Glomerular visceral epithelial cell (primary cell): ENCODE data around the gene FTL.

Experiments used
- DNase-seq: peaks from one replicate; pipeline ENCODE4 v3.0.0-alpha.2; 2016; ENCODE audit errors: extremely low spot score

The FTL gene

DNA sequence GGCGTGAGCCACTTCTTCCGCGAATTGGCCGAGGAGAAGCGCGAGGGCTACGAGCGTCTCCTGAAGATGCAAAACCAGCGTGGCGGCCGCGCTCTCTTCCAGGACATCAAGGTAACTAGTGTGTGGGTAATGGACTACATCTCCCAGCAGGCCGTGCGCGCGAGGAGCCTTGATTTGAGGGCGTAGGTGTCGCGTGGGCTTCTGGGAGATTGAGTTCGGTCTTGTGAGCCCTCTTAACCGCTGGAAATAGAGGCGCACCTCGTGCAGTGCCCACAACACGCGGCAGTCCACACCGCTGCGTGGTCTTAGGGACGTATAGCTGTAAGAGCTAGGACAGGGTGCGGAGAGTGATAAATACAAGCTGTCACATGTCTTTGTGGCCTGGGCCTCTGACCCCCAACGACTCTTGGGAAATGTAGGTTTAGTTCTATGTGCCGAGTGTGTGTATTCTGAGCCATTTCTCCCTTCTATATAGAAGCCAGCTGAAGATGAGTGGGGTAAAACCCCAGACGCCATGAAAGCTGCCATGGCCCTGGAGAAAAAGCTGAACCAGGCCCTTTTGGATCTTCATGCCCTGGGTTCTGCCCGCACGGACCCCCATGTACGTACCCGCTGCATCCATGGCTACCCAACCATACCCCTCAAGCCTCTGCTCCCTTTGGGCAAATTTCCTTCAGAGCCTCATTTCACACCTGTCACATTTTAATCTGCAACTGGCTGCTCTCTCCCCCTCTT lies 864 bp downstream of the FTL start:
- DNase-seq: peak; percentile 82

DNA sequence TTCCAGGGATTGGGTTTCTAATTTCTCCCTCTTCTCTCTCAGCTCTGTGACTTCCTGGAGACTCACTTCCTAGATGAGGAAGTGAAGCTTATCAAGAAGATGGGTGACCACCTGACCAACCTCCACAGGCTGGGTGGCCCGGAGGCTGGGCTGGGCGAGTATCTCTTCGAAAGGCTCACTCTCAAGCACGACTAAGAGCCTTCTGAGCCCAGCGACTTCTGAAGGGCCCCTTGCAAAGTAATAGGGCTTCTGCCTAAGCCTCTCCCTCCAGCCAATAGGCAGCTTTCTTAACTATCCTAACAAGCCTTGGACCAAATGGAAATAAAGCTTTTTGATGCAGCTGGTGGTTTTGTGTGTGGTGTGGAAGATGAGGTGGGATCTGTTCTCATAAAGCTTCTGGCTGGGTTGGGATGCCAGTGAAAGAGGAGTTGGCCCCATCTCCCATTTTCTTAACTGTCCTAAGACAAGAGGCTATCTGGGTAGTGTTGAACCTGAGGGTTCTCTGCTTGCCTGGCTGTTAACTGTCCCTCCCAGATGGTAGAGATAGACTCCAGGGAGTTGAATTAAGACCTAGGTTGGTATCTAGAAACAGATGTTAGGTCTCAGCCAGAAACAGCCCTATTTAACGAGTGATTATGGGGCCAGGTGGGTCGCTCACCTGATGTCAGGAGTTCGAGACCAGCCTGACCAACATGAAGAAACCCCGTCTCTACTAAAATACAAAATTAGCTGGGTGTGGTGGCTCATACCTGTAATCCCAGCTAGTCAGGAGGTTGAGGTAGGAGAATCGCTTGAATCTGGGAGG lies 1.6 kb downstream of the FTL start:
- DNase-seq: peak; percentile 27

GRCh38 chr19:48967346-48968178 lies 2.5 kb downstream of the FTL start:
- DNase-seq: peak; percentile 49

DNA sequence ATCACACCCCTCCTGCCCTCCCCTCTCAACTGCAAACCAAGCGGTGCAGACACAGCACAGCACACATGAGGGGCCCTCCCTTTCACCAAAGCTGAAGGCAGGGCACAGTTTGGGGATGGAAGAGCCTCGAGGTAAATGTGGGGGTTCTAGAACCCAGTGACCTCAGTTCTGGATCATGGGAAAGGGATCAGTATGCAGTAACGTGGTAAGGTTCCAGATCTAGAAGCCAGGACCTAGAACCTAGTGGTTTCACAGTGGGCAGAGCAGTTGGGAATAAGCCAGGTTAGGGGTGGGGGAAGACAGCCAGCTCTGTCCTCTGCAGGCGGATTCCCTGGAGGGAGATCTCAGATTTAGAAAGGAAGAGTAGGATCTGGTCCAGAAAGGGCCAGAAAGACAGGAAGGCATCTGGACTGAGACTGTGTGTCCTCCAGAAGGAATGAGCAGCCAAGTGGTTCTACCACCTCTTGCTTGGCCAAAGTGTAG lies 3.1 kb downstream of the FTL start:
- peak; percentile 36 for DNase-seq

DNA sequence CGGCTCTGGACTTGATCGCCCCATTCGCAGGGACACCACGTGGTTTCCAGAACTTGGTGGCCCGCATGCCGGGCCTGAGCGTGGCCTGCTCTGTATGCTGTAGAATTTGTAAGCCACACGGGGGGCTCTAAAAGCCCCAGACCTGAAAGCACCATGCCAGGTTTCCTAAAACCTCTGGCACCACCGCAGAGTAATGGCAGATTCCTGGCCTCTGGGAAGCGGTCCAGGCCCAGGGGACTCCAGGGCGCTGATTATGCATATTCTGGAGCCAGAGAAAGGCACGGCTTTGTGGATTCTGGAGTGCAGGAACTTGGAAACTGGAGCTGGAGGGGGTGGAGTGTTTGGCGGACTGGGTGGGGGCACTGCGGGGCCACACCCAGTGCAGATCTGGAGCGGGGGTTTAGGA lies 3.7 kb downstream of the FTL start:
- no peak for DNase-seq

- DNase-seq: peak; percentile 33
These were observed 4.4 kb downstream of the FTL start for GRCh38 chr19:48969276-48970138.

DNA sequence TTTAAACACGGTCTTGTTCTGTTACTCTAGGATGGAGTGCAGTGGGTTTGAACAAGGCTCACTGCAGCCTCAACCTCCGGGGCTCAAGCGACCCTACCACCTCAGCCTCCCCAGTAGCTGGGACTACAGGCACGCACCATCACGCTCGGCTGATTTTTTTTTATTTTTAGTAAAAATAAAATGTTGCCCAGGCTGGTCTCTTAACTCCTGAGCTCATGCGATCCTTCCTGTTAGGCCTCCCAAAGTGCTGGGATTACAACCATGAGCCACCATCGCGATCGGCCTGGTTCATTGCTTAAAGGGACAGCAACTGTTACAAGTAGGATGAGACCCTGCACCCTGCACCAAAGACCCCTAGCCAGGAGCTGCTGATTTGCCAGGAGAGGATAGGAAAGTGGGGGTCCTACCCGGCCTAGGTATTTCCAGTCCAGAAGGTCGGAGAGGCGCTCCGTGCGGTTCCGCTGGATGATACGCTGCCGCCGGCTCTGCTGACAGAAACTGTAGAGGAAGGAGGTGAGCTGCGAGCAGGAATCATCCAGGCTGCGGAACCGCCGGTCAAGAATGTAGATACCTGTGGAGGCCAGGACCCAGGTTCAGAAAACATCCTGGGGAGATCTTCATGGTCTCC lies 5.1 kb downstream of the FTL start:
- DNase-seq: no peak

DNA sequence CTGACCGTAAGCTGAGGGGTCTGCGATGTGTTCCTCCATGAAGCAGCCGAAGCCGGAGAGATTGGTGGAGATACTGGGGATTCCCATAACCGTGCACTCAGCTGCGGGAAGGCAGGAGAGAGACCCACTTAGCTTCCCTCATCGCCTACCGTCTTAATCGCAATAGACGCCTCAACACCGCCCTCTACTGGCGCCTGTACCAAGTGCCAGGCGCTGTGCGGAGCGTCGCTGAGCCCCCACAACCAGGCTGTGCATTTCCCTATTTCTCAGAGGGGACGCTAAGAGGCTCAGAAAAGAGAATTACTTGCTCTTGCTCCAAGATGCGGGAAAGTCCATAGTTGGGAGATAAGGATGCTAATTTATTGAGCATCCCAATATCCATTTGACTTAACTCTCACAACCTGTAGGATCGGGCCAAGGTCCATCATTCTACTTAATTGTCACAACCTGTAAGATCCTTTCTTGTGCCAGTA lies 5.8 kb downstream of the FTL start:
- peak; percentile 75 for DNase-seq

DNA sequence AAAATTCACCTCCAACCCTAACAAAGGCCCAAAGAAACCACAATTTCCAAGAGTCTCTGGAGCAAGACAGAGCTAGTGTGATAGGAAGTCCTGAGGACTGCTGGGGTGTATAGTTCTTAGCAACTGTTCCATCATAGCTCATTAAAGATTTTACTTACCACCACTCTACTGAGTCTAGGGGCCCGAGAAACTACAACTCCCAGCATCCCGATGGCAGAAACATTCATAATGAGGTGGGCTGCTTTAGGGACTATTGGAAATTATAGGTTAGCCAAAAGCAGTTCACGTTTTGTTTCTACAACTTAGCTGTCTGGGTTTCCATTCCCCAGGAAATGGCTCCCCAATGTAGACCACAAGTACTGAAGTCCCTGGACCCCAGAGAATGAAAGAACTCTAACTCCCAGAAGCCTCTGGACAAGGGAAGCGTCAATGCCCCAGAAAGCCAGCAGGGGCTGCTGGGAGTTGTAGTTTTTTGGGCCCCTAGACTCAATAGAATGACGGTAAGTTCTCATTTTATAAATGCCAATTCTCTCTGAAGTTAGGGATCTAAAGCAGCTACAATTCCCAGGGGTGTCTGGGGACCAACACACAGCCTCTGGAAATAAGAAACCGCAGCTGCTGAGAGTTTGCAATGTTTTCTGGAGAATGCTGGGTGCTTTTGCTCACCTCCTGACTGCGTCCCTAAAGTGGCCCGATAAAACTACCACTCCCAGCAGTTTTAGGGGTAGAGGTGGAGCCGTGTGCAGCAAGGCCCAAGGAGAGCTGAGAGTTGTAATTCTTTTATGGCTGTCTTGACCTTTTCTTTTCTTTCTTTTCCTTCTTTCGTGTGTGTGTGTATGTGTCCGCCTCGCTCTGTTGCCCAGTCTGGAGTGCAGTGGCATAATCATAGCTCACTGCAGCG lies 11.1 kb downstream of the FTL start:
- no peak for DNase-seq

GRCh38 chr19:48977061-48977460 lies 12.0 kb downstream of the FTL start:
- DNase-seq: no peak

GRCh38 chr19:48982280-48982679 lies 17.2 kb downstream of the FTL start:
- DNase-seq: no peak

DNA sequence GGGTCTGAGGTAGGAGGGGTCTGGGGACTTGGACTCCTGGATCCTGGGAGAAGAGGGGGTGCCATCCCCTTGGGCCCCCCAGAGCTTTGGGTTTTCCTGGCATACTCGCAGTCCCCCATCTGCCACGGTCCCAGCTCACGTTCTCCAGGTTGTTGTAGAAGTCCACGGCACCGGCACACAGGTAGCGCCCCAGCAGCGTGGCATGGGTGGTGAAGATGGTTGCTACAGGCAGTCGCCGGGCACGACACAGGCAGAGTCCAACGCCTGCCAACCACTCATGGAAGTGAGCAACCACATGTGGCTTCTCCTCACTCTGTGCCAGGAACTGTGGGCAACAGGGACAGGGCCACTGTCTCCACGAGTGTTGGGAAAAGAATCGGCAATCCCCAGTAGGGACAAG lies 20.6 kb downstream of the FTL start:
- no peak for DNase-seq

- DNase-seq: no peak
These were observed 21.1 kb downstream of the FTL start for GRCh38 chr19:48986211-48986610.

GRCh38 chr19:48987323-48987722 lies 22.2 kb downstream of the FTL start:
- DNase-seq: no peak

GRCh38 chr19:48988286-48988685 lies 23.2 kb downstream of the FTL start:
- no peak for DNase-seq

DNA sequence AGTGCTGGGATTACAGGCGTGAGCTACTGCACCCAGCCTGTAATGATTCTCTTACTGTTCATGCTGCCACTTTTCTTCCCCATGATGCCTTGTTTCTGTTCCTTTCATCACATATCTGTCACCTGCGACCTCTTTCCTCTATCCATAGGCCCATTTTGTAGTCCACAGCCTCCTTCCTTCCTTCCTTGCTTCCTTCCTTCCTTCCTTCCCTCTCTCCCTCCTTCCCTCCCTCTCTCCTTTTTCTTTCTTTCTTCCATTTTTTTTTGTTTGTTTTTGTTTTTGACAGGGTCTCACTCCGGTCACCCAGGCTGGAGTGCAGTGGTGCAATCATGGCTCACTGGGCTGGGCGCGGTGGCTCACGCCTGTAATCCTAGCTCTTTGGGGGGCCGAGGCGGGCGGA lies 23.8 kb downstream of the FTL start:
- DNase-seq: no peak

GRCh38 chr19:48989701-48990291 lies 24.7 kb downstream of the FTL start:
- DNase-seq: no peak

DNA sequence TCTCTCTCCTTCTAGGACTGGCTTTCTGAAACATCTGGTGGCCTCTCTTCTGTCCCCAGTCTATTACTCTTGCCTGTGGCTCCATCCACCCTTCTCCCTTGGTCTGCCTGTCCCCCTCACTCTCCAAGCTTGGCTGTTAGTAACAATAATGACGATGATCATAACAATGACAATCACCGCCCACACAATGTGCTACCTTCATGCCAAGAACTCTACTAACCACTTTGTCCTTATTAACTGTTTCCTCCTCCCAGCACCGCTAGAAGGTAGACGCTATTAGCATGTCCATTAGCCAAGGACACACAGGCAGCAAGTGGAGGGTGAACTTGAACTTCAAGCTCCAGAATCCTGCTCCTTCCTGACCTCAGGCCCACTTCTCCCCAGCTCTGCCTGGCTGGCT lies 25.3 kb downstream of the FTL start:
- no peak for DNase-seq

GRCh38 chr19:48991011-48991609 lies 26.0 kb downstream of the FTL start:
- DNase-seq: no peak
